Adrenal gland (tissue), 12 donors: ENCODE data around the gene ACOT6. TPM values are rescaled to one million over a fixed set of nuclear protein-coding genes. Genes with fewer than 3 reads are reported as not detected.
"Not testable (repeated sequence)": the region's sequence is repeated elsewhere in the genome, so short reads cannot be mapped to it uniquely, and the experiment has no call there.

Source experiments
- DNase-seq, 7 donors: peaks; one replicate each; pipeline ENCODE4 v3.0.0-alpha.2; 2019 to 2020
- H3K27ac ChIP-seq, 5 donors: fragments of 200-600 bp; sonication (generic) in 4 of 5; 1 replicate in 3 of 5; 2 replicates in 2 of 5; pipeline versions ENCODE4 v1.5.1 to v1.8.0; 2016 to 2020; ENCODE audit warnings: mild to moderate bottlenecking in 1 of 5
- H3K27me3 ChIP-seq: fragments of 200-600 bp; 2 replicates; pipeline ENCODE4 v1.8.0; 2021
- H3K36me3 ChIP-seq, 2 donors: fragments of 200-600 bp; replicated peaks in 1 of 2; 1 replicate in 1 of 2; 2 replicates in 1 of 2; pipeline versions ENCODE4 v1.5.1 to v1.8.0; 2018 to 2022
- H3K4me1 ChIP-seq, 2 donors: fragments of 200-600 bp; replicated peaks in 1 of 2; 1 replicate in 1 of 2; 2 replicates in 1 of 2; pipeline versions ENCODE4 v1.5.1 to v1.8.0; 2018 to 2021
- H3K4me3 ChIP-seq, 4 donors: fragments of 200-600 bp; sonication (generic) in 3 of 4; one replicate each; pipeline ENCODE4 v1.5.1; 2016 to 2018
- H3K9me3 ChIP-seq, 3 donors: fragments of 200-600 bp; sonication (generic) in 1 of 3; replicated peaks in 1 of 3; 1 replicate in 2 of 3; 2 replicates in 1 of 3; pipeline versions ENCODE4 v1.5.1 to v1.8.0; 2016 to 2021
- CTCF ChIP-seq, 6 experiments: fragments of 450-650 bp in 4 of 6; fragments of 200-600 bp in 2 of 6; sonication (generic) in 1 of 6; IDR thresholded peaks; 1 replicate in 5 of 6; 2 replicates in 1 of 6; pipeline versions ENCODE4 v1.5.1 to v1.8.0; 2016 to 2021; ENCODE audit warnings: antibody characterized with exemption in 6 of 6, mild to moderate bottlenecking in 2 of 6, moderate library complexity in 1 of 6
- POLR2A ChIP-seq, 2 donors: fragments of 450-650 bp; IDR thresholded peaks; one replicate each; pipeline ENCODE4 v1.6.1; 2017; ENCODE audit warnings: antibody characterized with exemption in 2 of 2, mild to moderate bottlenecking in 2 of 2, moderate library complexity in 1 of 2
- WGBS, 4 donors: extraction: QIAGEN DNeasy Blood & Tissue Kit in 2 of 4; methylation state at CpG; one replicate each; pipeline versions ENCODE4 v1.1.5 to v1.1.7; 2013 to 2017; 5-methylcytosine and 5-hydroxymethylcytosine counted together
- intact Hi-C, 2 donors: fragments of 100-400 bp; cut with DNase I; formaldehyde crosslinking; loops; one replicate each; pipeline versions ENCODE4 v1.14.1 to v1.15.0; 2022 to 2023
- polyA plus RNA-seq, 3 donors: library from polyadenylated mRNA; stranded (reverse); fragments of 200-250 nt in 2 of 3; fragments of 350-450 nt in 1 of 3; fragmentation: Illumina TruSeq in 1 of 3; extraction: RNeasy Lipid Tissue Mini Kit (QIAGEN cat#74804) in 1 of 3; gene quantifications; one replicate each; pipeline ENCODE4 v1.2.3, GENCODE V29; 2013 to 2014
- total RNA-seq, 9 donors: library from RNA; depleted of rRNA in 4 of 9; stranded (reverse); fragments of >200 nt in 4 of 9; fragments of 120-200 nt in 1 of 9; fragmentation: NEBNext Ultra II Directional in 1 of 9; extraction: Animal tissue kit (Norgen Biotek cat#: 25700) in 1 of 9; gene quantifications; one replicate each; pipeline versions ENCODE4 v1.1.0 to v1.2.4, GENCODE V29; 2013 to 2023
- donor health status: healthy with polysubstance abuse.
- donor health status: Bipolar disorder and iron deficiency.
- donor health status: DM: yes; HTN: yes; CAD: no.
- donor health status: DM: no; HTN: no; CAD: no.
- donor health status: DM: no; HTN: no; CAD: no.
- donor health status: DM: yes; HTN: yes; CAD: no.

The ACOT6 gene
- total and polyA plus RNA-seq, 12 donors, result 0.17 TPM; not detected in 11

DNA sequence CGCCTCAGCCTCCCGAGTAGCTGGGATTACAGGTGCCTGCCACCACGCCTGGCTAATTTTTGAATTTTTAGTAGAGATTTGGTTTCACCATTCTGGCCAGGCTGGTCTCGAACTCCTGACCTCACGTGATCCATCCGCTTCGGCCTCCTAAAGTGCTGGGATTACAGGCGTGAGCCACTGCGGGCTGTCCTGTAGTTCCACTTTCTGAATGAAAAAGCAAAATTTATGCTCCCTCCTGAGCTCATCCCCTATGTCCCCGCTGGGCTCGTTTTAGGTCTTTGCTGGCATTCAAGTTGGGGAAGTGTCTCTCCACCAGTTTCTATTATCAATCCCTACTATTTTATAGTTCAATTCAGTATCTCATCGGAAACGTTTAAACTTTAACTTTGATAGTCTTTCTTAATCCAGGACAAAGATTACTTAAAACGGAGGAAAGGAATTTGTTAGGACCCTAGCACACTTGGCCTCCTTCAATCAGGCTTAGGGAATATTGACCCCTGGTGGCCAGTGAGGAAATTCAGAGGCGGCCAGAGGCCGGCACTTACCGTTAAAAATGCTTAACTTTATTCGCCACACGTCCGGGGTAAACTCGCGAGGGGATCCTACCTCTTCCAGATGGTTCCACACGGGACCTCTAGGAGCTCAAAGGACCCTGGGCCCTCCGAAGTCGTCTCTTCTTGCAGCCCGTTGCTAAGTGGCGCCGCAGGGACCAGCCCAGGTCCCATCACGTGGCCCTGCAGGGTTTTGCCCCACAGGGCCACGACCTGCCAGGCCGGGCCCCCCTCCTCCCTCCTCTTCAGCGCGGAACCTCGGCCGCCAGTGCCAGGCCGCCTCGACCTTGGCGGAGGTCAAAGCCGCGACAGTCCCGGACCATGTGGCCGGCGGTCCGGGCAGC lies 21.0 kb downstream of the ACOT6 start:
- Histone ChIP-seq H3K27ac (peak overlapping the region in 4 of 5 donors; percentile 17 to 75 (median 60)), H3K27me3 (no peaks in the 10 kb centered on the region), H3K4me1 (peaks cover 0 to 6% of the 10 kb centered on the region in 2 donors), H3K36me3 (no peaks in the 10 kb centered on the region), H3K9me3 (no peaks in the 10 kb centered on the region), H3K4me3 (peak overlapping the region in 3 of 4 donors; percentile 28 to 56 (median 36))
- intact Hi-C loops, result loop anchor here (2.0 to 5.0 kb wide), 2 partner anchors 125 to 126 kb away; no protein-coding TSS in a partner anchor
- peak; percentile 84 to 96 (median 90) for TF ChIP-seq CTCF (IDR thresholded peaks at IDR 0.05)
- TF ChIP-seq POLR2A (IDR thresholded peaks at IDR 0.05), result no peak
- 11 to 31% (median 13%) methylated on average over 16 to 44 of the region's 44 CpGs for WGBS, 4 donors
- DNase-seq, result peak; percentile 69 to 85 (median 72)

- peak in 4 of 7 donors; percentile 33 to 50 (median 40) for DNase-seq
- peaks cover 0 to 6% of the 10 kb centered on the region in 2 donors for H3K4me1 ChIP-seq
- no peaks in the 10 kb centered on the region for H3K27me3 ChIP-seq
- H3K27ac ChIP-seq, result peak overlapping the region in 4 of 5 donors; percentile 17 to 75 (median 60)
- TF ChIP-seq CTCF (IDR thresholded peaks at IDR 0.05), result peak in 2 of 6 experiments; percentile 16 to 20
- no peak for TF ChIP-seq POLR2A (IDR thresholded peaks at IDR 0.05)
- H3K9me3 ChIP-seq, result no peaks in the 10 kb centered on the region
- intact Hi-C loops, result loop anchor here in 1 of 2 donors (5.0 kb wide), 1 partner anchor 127 kb away; no protein-coding TSS in a partner anchor
- H3K4me3 ChIP-seq, result peak overlapping the region in 3 of 4 donors; percentile 4 to 56 (median 36)
- 15 to 41% (median 18%) methylated on average over 7 to 53 of the region's 53 CpGs for WGBS, 4 donors
- no peaks in the 10 kb centered on the region for H3K36me3 ChIP-seq
Observed at GRCh38 chr14:73634011-73634833, 21.9 kb downstream of the ACOT6 start.

DNA sequence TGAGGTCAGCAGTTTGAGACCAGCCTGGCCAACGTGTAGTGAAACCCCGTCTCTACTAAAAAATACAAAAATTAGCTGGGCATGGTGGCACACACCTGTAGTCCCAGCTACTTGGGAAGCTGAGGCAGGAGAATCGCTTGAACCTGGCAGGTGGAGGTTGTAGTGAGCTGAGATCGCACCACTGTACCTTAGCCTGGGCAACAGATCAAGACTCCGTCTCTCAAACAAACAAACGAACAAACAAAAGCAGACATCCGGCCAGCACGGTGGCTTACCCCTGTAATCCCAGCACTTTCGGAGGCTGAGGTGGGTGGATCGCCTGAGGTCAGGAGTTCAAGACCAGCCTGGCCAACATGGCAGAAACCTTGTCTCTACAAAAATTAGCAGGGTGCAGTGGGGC lies 24.0 kb downstream of the ACOT6 start:
- H3K36me3 ChIP-seq, H3K4me1 ChIP-seq, intact Hi-C loops, DNase-seq, H3K27ac ChIP-seq, H3K9me3 ChIP-seq, H3K27me3 ChIP-seq, H3K4me3 ChIP-seq: not testable (repeated sequence)
- 82 to 86% (median 82%) methylated on average over 10 of the region's 10 CpGs for WGBS, 4 donors

DNA sequence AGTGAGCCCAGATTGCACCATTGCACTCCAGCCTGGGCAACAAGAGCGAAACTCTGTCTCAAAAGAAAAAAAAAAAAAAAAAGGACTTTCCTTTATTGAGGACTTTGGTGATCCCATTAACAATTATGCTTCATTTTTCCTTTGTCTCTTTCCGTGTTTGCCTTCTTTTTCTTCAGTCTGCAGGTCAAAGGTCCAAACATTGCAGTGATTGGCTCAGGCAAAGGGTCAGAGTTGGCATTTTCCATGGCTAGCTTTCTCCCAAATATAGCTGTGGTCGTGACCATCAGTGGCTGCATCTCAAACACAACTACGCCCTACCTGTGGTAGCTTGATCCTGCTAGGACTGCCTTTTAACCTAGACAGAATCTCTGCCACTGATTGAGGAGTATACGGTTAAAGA lies 25.5 kb downstream of the ACOT6 start:
- Histone ChIP-seq H3K9me3 (no peaks in the 10 kb centered on the region), H3K27me3 (no peaks in the 10 kb centered on the region), H3K4me1 (peaks cover 0 to 5% of the 10 kb centered on the region in 2 donors), H3K4me3 (no peak overlapping the region), H3K27ac (no peak overlapping the region), H3K36me3 (no peaks in the 10 kb centered on the region)
- intact Hi-C loops, result no loop called here
- no peak for DNase-seq
- 83 to 91% (median 85%) methylated on average over 5 of the region's 5 CpGs for WGBS, 4 donors
- TF ChIP-seq POLR2A (IDR thresholded peaks at IDR 0.05), result no peak
- no peak for TF ChIP-seq CTCF (IDR thresholded peaks at IDR 0.05)
